ENCODE results near the gene DNHD1.
A peak's percentile ranks its signal among the peaks of the same experiment; 100 is the strongest.

The DNHD1 gene

DNA sequence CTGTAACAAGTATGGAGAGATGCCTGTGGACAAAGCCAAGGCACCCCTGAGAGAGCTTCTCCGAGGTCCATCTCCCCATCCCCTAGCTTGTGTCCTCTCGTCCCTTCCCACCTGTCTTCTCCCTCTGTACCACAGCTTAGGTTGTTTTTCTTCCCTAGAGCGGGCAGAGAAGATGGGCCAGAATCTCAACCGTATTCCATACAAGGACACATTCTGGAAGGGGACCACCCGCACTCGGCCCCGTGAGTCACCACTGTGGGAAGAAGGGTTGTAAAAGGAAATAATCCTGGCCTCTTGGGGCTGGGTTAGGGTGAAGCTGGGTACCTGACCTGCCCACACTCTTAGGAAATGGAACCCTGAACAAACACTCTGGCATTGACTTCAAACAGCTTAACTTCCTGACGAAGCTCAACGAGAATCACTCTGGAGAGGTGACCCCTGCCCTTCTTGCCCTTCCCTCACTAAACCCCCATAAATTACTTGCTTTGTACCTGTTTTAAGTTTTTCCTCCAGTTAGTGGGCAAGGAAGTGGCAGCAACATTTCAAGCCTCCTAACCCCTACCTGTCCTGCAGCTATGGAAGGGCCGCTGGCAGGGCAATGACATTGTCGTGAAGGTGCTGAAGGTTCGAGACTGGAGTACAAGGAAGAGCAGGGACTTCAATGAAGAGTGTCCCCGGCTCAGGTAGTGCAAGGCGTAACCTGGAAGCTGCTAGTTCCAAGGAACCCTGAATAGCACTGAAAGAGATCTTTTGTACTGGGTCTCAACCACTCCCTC lies 111.8 kb downstream of the DNHD1 start:
- H3K27me3 ChIP-seq (ENCODE audit: control insufficient read depth, insufficient read depth, low read length): no peaks in the 10 kb centered on the region
- no peak overlapping the region for H3K4me3 ChIP-seq (ENCODE audit: low read depth, low read length)
- H3K27ac ChIP-seq (ENCODE audit: low read depth, low read length): no peak overlapping the region
- peaks cover 41% of the 10 kb centered on the region for H3K36me3 ChIP-seq (ENCODE audit: control insufficient read depth, insufficient read depth, low read length)
- no peak overlapping the region for H3K9ac ChIP-seq (ENCODE audit: low read length)
- H3K9me3 ChIP-seq (ENCODE audit: control insufficient read depth, insufficient read depth, low read depth, low read length): no peaks in the 10 kb centered on the region
- peaks cover 29% of the 10 kb centered on the region for H3K4me1 ChIP-seq (ENCODE audit: control insufficient read depth, insufficient read depth, low read length)

DNA sequence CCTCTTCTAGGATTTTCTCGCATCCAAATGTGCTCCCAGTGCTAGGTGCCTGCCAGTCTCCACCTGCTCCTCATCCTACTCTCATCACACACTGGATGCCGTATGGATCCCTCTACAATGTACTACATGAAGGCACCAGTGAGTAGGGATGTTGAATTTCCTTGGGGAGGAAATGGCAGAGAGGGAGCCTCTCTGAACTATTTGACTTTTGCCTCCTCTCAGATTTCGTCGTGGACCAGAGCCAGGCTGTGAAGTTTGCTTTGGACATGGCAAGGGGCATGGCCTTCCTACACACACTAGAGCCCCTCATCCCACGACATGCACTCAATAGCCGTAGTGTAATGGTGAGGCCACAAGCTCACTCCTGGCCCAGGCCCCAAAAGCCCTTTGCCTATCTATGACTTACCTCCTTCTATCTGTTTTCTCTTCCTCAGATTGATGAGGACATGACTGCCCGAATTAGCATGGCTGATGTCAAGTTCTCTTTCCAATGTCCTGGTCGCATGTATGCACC lies 112.5 kb downstream of the DNHD1 start:
- Histone ChIP-seq H3K4me1 (ENCODE audit: control insufficient read depth, insufficient read depth, low read length) (peaks cover 29% of the 10 kb centered on the region), H3K4me3 (ENCODE audit: low read depth, low read length) (no peak overlapping the region), H3K27ac (ENCODE audit: low read depth, low read length) (no peak overlapping the region), H3K9me3 (ENCODE audit: control insufficient read depth, insufficient read depth, low read depth, low read length) (no peaks in the 10 kb centered on the region), H3K27me3 (ENCODE audit: control insufficient read depth, insufficient read depth, low read length) (no peaks in the 10 kb centered on the region), H3K9ac (ENCODE audit: low read length) (no peak overlapping the region), H3K36me3 (ENCODE audit: control insufficient read depth, insufficient read depth, low read length) (peaks cover 41% of the 10 kb centered on the region)

DNA sequence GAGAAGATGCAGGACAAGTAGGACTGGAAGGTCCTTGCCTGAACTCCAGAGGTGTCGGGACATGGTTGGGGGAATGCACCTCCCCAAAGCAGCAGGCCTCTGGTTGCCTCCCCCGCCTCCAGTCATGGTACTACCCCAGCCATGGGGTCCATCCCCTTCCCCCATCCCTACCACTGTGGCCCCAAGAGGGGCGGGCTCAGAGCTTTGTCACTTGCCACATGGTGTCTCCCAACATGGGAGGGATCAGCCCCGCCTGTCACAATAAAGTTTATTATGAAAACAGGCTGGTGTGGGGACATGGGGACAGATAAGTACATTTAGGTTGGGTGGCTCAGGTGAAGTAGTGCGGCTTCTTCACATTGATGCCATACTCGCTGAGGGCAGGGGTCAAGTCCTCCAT lies 113.5 kb downstream of the DNHD1 start:
- Histone ChIP-seq H3K27ac (ENCODE audit: low read depth, low read length) (no peak overlapping the region), H3K9ac (ENCODE audit: low read length) (no peak overlapping the region)

DNA sequence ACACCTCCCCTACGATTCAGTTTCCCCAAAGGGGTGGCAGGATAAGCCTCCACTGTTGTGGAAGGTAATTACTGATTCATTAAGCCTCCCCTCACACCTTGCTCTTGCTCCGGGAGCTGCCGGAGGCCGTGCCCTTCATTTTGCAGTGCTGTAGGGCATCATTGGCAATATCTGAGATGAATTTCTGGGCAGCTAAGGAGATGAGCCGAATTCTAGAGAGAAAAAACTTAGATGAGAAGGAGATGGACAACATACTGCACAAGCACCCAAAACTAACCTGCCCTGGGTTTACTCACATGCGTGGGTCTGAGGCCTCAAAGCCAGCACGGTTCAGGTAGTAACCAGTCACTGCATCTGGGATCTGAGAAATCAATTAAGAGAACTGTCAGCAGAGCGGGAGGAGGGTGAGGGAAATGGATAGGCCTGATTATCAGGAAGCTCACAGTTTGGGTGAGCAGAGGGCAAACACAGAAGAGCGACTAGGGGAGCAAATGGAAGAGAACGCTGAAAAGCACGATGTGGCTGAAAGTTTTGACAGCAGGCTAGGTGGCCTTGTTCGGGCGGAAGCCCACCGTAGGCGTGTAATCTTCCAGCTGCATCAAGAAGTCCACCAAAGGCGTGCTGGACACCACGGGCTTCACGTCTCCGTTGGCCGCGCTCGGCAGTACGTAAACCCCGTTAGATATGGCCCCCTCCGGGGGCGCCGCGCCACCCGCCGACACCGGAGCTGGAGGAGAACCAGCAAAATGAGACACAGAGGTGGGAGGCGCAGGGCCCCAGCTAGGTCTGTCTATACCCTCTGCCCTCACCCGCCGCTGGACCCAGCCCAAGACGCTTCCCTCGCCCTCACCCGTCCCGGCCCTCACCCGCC lies 114.2 kb downstream of the DNHD1 start:
- Histone ChIP-seq H3K9ac (ENCODE audit: low read length) (peak overlapping the region; percentile 84), H3K4me1 (ENCODE audit: control insufficient read depth, insufficient read depth, low read length) (peaks cover 19% of the 10 kb centered on the region), H3K36me3 (ENCODE audit: control insufficient read depth, insufficient read depth, low read length) (peaks cover 56% of the 10 kb centered on the region), H3K9me3 (ENCODE audit: control insufficient read depth, insufficient read depth, low read depth, low read length) (no peaks in the 10 kb centered on the region), H3K4me3 (ENCODE audit: low read depth, low read length) (peak overlapping the region; percentile 84), H3K27me3 (ENCODE audit: control insufficient read depth, insufficient read depth, low read length) (no peaks in the 10 kb centered on the region), H3K27ac (ENCODE audit: low read depth, low read length) (peak overlapping the region; percentile 59; the same call in 1 of the 2 replicates)

More for the DNA sequence above, 113.5 kb downstream of the DNHD1 start:
- Histone ChIP-seq H3K27me3 (ENCODE audit: control insufficient read depth, insufficient read depth, low read length) (no peaks in the 10 kb centered on the region), H3K4me1 (ENCODE audit: control insufficient read depth, insufficient read depth, low read length) (peaks cover 21% of the 10 kb centered on the region), H3K9me3 (ENCODE audit: control insufficient read depth, insufficient read depth, low read depth, low read length) (no peaks in the 10 kb centered on the region), H3K36me3 (ENCODE audit: control insufficient read depth, insufficient read depth, low read length) (peaks cover 49% of the 10 kb centered on the region), H3K4me3 (ENCODE audit: low read depth, low read length) (0 out of 2 replicates have a peak overlapping the region, but pooled peaks have one; percentile 84)

DNA sequence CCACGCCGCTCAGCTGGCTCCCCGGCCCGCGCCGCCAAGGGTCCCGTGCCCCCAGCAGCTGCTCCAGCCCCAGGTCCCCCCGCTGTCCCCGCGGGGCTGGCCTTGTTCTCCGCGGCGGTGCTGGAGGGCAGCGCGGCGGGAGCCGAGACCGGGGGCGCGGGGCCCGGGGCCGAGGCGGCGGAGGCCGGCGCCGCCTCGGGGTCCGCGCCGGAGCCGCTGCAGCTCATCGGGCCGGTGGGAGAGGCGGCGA lies 114.8 kb downstream of the DNHD1 start:
- Histone ChIP-seq H3K9me3 (ENCODE audit: control insufficient read depth, insufficient read depth, low read depth, low read length) (no peaks in the 10 kb centered on the region), H3K9ac (ENCODE audit: low read length) (peak overlapping the region; percentile 84), H3K4me3 (ENCODE audit: low read depth, low read length) (peak overlapping the region; percentile 84), H3K27me3 (ENCODE audit: control insufficient read depth, insufficient read depth, low read length) (no peaks in the 10 kb centered on the region), H3K36me3 (ENCODE audit: control insufficient read depth, insufficient read depth, low read length) (peaks cover 56% of the 10 kb centered on the region), H3K4me1 (ENCODE audit: control insufficient read depth, insufficient read depth, low read length) (peaks cover 14% of the 10 kb centered on the region), H3K27ac (ENCODE audit: low read depth, low read length) (peak overlapping the region; percentile 59; the same call in 1 of the 2 replicates)

DNA sequence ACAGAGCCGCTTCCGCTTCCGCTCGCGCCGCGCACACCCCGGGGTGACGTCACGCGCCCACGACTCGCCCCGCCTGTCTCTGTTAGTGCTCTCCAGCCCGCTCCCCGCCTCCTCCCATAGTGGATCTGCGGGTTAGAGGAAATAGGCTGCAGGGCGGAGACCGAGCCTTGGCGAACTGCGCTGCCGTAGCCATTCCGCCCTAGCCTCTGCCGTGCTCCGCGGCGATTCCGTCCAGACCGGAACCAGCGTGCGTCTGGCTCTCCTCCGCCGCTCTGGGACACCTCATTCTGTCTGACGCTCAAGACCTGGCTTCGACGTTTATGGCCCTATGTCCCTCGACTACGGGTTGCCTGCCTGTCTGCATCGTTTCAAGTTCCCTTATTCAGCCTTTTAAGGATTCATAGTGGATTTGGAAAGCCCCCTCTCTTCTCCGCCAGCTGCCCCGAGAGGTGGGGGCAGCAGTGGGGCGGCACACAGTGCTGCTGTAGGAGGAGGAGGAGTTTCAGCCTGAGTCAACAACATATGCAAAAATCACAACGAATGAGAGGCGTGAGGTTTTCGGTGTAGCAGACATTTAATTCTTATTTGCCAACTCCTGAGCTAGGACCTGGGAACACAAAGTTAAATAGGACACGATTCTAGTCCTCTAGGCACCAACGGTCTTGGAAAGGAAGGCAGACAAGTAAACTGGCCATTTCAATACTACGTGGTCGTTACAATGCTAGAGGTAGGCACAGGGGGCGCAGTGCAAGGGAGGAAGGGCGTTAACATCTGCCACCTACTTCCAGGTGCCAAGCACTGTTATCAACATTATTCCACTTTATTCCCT lies 115.3 kb downstream of the DNHD1 start, which contains the start of gene TAF10:
TSS of gene TAF10 (minus strand) at position 4 of the 829 bp plus-strand sequence. CDS start 27 bp downstream, outside the sequence.
- peak within 1 kb of the TSS; percentile 84 for H3K9ac ChIP-seq (ENCODE audit: low read length)
- H3K4me3 ChIP-seq (ENCODE audit: low read depth, low read length): peak within 1 kb of the TSS; percentile 84
- peaks cover 56% of the 10 kb centered on the region for H3K36me3 ChIP-seq (ENCODE audit: control insufficient read depth, insufficient read depth, low read length)
- H3K27ac ChIP-seq (ENCODE audit: low read depth, low read length): peak within 1 kb of the TSS; percentile 87
- H3K27me3 ChIP-seq (ENCODE audit: control insufficient read depth, insufficient read depth, low read length): no peaks in the 10 kb centered on the region
- H3K9me3 ChIP-seq (ENCODE audit: control insufficient read depth, insufficient read depth, low read depth, low read length): no peaks in the 10 kb centered on the region
- peaks cover 10% of the 10 kb centered on the region for H3K4me1 ChIP-seq (ENCODE audit: control insufficient read depth, insufficient read depth, low read length)

DNA sequence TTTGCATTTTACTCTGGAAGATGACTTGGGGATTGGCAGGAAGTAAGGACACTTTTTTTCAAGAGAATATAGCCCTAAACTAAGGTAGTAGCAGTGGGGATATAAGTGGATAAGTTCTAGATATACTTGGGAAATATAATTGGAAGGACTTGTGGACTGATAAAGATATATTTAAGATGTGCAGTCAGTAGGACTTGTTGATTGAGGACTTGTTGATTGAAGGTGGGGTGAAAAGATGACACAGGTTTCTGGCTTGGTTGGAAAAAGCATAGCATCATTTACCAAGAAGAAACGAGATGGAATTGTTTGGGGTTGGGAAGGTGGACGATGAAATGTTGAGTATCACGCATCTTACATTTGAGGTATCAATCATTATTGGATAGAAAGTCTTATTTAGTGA lies 116.4 kb downstream of the DNHD1 start:
- Histone ChIP-seq H3K4me1 (ENCODE audit: control insufficient read depth, insufficient read depth, low read length) (peaks cover 11% of the 10 kb centered on the region; the same call in 1 of the 2 replicates), H3K36me3 (ENCODE audit: control insufficient read depth, insufficient read depth, low read length) (peaks cover 45% of the 10 kb centered on the region)

DNA sequence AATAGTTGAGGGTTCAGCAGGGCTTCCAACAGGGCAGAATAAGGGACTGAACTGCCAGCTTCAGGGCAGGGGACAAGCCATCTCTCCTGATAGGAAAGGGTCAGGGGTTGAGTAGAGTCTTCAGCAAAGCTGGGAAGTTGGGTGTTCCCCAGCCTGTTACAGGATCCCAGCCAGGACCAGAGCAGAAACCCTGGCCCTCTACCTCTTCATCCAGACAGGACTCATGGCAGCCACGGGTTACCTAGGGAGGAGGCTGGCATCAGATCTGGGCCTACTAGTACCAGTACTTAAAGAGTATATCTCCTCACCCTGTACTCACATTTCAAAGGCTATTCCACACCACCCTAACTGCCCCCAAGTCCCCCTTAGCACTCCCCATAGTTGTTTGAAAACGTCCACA lies 117.4 kb downstream of the DNHD1 start:
- Histone ChIP-seq H3K4me1 (ENCODE audit: control insufficient read depth, insufficient read depth, low read length) (peaks cover 15% of the 10 kb centered on the region), H3K36me3 (ENCODE audit: control insufficient read depth, insufficient read depth, low read length) (peaks cover 36% of the 10 kb centered on the region), H3K4me3 (ENCODE audit: low read depth, low read length) (no peak overlapping the region), H3K27me3 (ENCODE audit: control insufficient read depth, insufficient read depth, low read length) (no peaks in the 10 kb centered on the region), H3K9ac (ENCODE audit: low read length) (no peak overlapping the region), H3K27ac (ENCODE audit: low read depth, low read length) (no peak overlapping the region), H3K9me3 (ENCODE audit: control insufficient read depth, insufficient read depth, low read depth, low read length) (no peaks in the 10 kb centered on the region)

More for the DNA sequence above, 116.4 kb downstream of the DNHD1 start:
- Histone ChIP-seq H3K9ac (ENCODE audit: low read length) (no peak overlapping the region), H3K9me3 (ENCODE audit: control insufficient read depth, insufficient read depth, low read depth, low read length) (no peaks in the 10 kb centered on the region), H3K27ac (ENCODE audit: low read depth, low read length) (no peak overlapping the region), H3K27me3 (ENCODE audit: control insufficient read depth, insufficient read depth, low read length) (no peaks in the 10 kb centered on the region), H3K4me3 (ENCODE audit: low read depth, low read length) (no peak overlapping the region)

DNA sequence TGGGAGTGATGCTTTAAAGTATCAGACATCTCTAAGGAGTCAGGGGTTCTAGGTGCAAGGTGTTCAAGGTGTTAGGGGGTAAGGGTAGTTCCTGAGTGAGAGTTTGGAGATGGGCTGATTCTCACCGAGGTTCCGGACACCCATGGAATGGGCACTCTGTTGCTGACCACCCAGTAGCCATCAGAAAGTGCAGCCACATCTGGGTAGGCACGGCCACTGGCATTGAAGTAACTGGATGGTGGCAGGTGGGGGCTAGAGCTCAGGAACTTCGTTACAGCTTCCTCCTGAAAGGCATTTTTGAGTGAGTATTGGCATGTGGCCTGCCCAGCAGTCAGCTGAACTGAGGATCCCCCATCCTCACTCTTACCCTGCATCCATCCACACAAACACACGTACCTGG lies 118.0 kb downstream of the DNHD1 start:
- H3K27ac ChIP-seq (ENCODE audit: low read depth, low read length): no peak overlapping the region
- H3K36me3 ChIP-seq (ENCODE audit: control insufficient read depth, insufficient read depth, low read length): peaks cover 30% of the 10 kb centered on the region
- no peaks in the 10 kb centered on the region for H3K9me3 ChIP-seq (ENCODE audit: control insufficient read depth, insufficient read depth, low read depth, low read length)
- no peaks in the 10 kb centered on the region for H3K27me3 ChIP-seq (ENCODE audit: control insufficient read depth, insufficient read depth, low read length)
- H3K4me3 ChIP-seq (ENCODE audit: low read depth, low read length): no peak overlapping the region
- no peak overlapping the region for H3K9ac ChIP-seq (ENCODE audit: low read length)
- H3K4me1 ChIP-seq (ENCODE audit: control insufficient read depth, insufficient read depth, low read length): peaks cover 19% of the 10 kb centered on the region

DNA sequence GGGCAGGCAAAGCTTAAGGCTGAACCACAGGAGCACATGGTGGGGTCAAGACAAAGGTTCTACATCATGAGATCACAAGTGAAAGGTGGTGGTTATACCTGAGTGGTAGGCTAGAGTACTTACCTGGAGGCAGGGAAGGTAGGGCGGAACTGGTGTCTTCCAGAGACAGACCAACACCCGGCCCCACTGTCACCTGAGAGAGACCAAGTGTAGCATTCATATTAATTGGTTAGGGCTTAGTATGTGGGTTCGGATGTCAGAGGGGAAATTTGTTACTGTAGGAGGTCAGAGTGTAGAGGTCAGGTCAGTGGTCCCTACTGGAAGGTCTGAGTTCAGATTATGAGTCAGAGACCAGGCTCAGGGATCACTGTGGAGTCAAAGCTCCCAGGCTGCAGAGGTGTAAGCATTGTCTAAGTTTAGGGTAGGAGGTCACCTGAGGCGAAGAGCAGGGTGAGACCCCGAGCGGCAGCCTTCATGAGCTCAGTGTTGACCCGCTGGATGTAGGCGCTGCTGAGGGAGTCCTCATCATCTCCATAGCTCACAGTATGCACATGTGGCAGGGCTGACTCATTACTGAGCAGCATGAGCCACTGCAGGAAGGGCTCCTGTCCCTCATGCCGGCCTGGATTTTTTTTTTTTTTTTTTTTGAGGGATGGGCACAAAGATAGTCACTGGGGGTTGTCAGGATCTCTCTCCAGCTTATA lies 119.0 kb downstream of the DNHD1 start:
- no peak overlapping the region for H3K9ac ChIP-seq (ENCODE audit: low read length)
- H3K4me1 ChIP-seq (ENCODE audit: control insufficient read depth, insufficient read depth, low read length): peaks cover 22% of the 10 kb centered on the region

More for the DNA sequence above, 119.0 kb downstream of the DNHD1 start:
- Histone ChIP-seq H3K36me3 (ENCODE audit: control insufficient read depth, insufficient read depth, low read length) (peaks cover 20% of the 10 kb centered on the region), H3K27ac (ENCODE audit: low read depth, low read length) (no peak overlapping the region), H3K27me3 (ENCODE audit: control insufficient read depth, insufficient read depth, low read length) (no peaks in the 10 kb centered on the region), H3K4me3 (ENCODE audit: low read depth, low read length) (no peak overlapping the region), H3K9me3 (ENCODE audit: control insufficient read depth, insufficient read depth, low read depth, low read length) (no peaks in the 10 kb centered on the region)
